Endometrial microvascular endothelial cells (primary cell): ENCODE measurements around the gene C5orf22. TPM values are rescaled to one million over a fixed set of nuclear protein-coding genes. Genes with fewer than 3 reads are reported as not detected.
"Not testable (repeated sequence)": the region's sequence is repeated elsewhere in the genome, so short reads cannot be mapped to it uniquely, and the experiment has no call there.

Source experiments
- in situ Hi-C: cut with HindIII; loops from 2 replicates; pipeline ENCODE4 v1.10.0; 2017; ENCODE audit warnings: low sequenced_read_pairs, low pct_unique_long_range_greater_than_20kb; ENCODE audit errors: inconsistent ontology term
- total RNA-seq: library from RNA; depleted of rRNA; stranded (reverse); fragments of >200 nt; gene quantifications from one replicate; pipeline ENCODE4 v1.2.3, GENCODE V29; 2015; ENCODE audit errors: inconsistent ontology term

The C5orf22 gene
- total RNA-seq, 1 donor from 2014 or later, result 12.7 TPM

DNA sequence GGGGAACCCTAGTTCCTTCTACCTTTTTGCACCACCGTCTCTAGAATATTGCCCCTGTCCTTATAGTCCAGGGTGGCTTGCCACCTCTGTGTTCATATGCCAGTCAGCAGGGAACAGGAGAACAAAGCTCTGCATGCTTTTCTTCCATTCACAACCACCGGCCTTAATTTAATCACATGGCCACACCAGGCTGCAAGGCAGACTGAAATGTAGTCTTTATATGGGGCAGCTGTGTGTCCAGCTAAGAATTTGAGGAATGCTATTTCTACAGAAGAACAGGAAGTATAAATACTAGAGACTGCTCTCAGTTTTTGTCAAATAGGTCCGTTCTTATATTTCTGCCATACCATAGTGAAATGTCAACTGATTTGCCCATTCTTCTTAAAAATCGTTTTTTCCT, 5.8 kb downstream of the C5orf22 start:
- in situ Hi-C loops, result no loop called here

- in situ Hi-C loops, result not testable (repeated sequence)
Measured at GRCh38 chr5:31549114-31549513, 17.0 kb downstream of the C5orf22 start.

DNA sequence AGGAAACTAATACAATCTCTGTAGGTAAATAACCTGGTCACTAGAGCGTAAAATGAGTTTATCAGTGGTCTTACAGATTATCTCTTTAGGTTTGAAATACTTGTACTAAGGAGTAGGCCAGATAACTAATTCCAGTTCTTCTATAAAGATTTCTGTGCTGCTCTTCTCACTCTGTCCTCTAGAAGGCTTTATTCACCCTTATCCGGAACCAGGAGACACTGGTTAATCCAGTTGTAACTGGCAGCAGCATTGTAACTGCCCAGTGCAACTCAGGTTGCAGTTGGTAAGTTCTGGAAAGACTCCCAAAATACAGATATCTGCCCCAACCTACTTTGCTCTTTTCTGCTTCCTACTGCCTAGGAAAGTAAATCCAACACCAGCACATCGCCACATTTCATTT, 19.8 kb downstream of the C5orf22 start:
- in situ Hi-C loops, result no loop called here

GRCh38 chr5:31553863-31554262, 21.8 kb downstream of the C5orf22 start:
- in situ Hi-C loops, result no loop called here

DNA sequence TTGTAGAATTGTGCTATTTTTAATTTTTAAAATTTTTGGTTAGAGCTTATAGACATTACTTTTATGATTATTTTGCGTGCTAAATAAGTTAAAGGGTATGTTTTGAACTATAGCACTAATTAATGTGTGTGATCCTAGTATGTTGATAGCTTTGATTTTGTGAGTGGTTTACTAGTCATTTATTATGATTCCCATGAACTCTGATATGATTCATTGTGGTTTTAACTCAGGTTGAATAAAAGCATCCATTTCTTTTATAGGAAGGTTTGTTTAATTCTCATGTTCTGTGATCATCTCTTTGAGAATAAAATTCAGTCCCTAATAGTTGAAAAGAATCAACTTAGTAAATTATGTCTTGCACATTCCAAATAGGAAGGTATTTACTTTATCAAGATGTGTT, 22.5 kb downstream of the C5orf22 start:
- in situ Hi-C loops, result no loop called here

- in situ Hi-C loops, result no loop called here
Measured at GRCh38 chr5:31556461-31556860, 24.4 kb downstream of the C5orf22 start.

- in situ Hi-C loops, result no loop called here
Measured at GRCh38 chr5:31559942-31560341, 27.8 kb downstream of the C5orf22 start.

DNA sequence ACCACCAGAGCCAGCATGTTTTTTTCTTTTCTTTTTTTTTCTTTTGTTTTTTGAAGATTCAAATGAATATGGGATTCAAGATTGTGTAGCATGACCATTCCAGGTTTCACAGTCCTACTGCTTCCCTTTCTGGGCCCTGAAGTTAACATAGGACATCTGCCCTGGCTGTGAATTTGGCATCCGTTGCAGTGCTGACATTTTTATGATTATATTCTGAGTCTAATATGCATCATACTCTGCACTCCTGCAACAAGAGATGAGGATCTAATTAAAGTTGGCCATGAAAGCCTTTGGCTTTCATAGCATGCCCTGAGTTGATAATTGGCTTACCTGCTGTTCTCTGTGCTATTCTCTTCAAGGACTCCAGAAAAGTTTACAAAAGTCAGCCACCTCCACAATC, 29.8 kb downstream of the C5orf22 start:
- in situ Hi-C loops, result no loop called here

DNA sequence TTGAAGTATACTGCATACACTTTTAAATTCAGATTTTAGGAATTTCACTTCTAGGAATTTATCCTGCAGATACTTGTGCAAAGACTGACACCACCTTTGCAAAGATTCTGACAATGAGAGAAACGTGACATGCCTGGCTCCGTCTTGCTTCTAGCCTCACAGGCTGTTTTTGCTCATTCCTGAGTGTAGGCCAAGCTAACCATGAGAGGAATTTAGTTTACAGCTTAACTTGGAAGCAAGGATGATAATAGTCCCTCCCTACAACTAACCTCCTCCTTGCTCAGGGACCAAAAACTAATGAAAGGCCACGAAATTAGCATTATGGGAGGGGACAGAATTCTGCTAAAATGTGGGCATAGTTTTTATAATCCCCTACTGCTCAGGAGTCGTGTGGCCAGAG, 31.1 kb downstream of the C5orf22 start:
- in situ Hi-C loops, result no loop called here

GRCh38 chr5:31566362-31566761, 34.3 kb downstream of the C5orf22 start:
- in situ Hi-C loops, result not testable (repeated sequence)

GRCh38 chr5:31568302-31568835, 36.3 kb downstream of the C5orf22 start:
- in situ Hi-C loops, result no loop called here

DNA sequence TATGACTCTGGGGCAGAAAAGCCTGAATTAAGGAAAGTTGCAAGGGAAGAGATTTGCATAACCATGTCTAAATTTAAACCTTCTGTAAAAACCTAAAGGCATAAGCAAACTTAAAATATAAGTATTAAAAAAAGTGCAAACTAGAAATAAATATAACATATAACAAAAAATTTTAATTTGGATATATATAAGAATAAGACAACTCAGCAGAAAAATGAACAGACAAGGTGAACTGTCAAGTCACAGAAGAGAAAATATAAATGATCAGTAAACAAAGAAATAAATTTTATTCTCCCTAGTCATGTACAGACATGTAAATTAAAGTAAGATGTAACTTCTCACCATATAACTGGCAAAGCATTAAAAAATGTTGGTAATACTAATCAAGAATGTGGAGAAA, 37.0 kb downstream of the C5orf22 start:
- in situ Hi-C loops, result no loop called here

GRCh38 chr5:31573494-31574142, 41.5 kb downstream of the C5orf22 start:
- in situ Hi-C loops, result no loop called here

DNA sequence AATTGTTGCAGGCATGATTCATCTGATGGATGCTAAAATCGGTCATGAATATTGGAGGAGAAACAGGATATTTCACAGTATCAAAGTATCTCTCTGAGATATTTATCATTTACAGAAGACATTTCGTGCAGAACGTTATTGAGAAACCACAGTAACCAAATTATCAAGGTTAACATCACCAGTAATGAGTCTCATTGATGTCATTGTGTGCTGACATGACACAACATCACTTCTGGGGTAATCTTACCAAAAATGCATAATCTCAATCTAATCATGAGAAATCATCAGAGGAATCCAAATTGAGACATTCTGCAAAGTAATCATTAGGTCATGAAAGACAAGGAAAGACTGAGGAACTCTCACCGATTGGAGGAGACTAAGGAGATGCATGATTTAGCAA, 42.7 kb downstream of the C5orf22 start:
- in situ Hi-C loops, result no loop called here

GRCh38 chr5:31577438-31577837, 45.3 kb downstream of the C5orf22 start:
- in situ Hi-C loops, result no loop called here

DNA sequence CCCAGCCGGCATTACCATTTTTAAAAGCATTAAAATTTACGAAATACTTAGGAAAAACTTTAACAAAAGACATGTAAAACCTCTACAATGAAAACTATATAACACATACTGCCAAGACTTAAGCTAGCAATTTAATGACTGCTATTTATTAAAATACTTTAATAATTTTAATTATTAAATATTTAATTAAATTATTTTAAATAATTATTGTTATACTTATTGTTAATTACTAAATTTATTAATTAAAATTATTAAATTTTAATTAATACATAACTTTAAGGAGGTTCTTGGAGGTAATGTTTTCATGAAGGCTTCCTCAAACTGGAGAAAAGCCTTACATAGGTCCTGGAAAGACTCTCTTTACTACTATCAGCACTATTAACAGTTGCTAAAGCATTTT, 47.5 kb downstream of the C5orf22 start:
- in situ Hi-C loops, result no loop called here

GRCh38 chr5:31581498-31582099, 49.5 kb downstream of the C5orf22 start:
- in situ Hi-C loops, result no loop called here

DNA sequence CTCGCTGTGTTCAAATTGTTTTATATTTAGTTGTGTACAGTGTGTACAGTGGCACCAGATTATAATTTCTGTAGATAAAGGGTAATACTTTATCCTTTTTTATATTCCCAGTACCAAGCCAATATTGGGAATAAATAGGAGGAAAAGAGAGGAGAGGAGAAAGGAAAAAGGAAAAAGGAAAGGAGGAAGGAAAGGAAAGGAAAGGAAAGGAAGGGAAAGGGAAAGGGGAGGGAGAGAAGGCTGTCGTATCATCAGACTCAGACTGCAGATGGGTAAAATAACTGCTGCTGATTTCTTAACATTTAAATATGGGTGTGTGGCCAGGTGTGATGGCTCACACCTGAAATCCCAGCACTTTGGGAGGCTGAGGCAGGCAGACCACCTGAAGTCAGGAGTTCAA, 51.0 kb downstream of the C5orf22 start:
- in situ Hi-C loops, result no loop called here

- in situ Hi-C loops, result no loop called here
Measured at GRCh38 chr5:31585166-31585894, 53.2 kb downstream of the C5orf22 start.

- in situ Hi-C loops, result no loop called here
Measured at GRCh38 chr5:31585895-31586270, 53.8 kb downstream of the C5orf22 start.
